Stimulated activated CD8-positive, alpha-beta memory T cell treated with anti-CD3 and anti-CD28 coated beads, Interleukin-12 subunit alpha, Interleukin-12 subunit beta, amount 100 ng/mL, for 24 hours (primary cell): ENCODE measurements around the gene MYCL.
"Not testable (repeated sequence)": the region's sequence is repeated elsewhere in the genome, so short reads cannot be mapped to it uniquely, and the experiment has no call there.

Experiments
- DNase-seq: peaks from one replicate; pipeline ENCODE4 v3.0.0-alpha.2; 2020; ENCODE audit errors: extremely low read depth

Gene MYCL

GRCh38 chr1:39890880-39891279 lies 10.8 kb downstream of the MYCL start:
- DNase-seq, result no peak

- no peak for DNase-seq
Measured at GRCh38 chr1:39890273-39890672, 11.4 kb downstream of the MYCL start.

DNA sequence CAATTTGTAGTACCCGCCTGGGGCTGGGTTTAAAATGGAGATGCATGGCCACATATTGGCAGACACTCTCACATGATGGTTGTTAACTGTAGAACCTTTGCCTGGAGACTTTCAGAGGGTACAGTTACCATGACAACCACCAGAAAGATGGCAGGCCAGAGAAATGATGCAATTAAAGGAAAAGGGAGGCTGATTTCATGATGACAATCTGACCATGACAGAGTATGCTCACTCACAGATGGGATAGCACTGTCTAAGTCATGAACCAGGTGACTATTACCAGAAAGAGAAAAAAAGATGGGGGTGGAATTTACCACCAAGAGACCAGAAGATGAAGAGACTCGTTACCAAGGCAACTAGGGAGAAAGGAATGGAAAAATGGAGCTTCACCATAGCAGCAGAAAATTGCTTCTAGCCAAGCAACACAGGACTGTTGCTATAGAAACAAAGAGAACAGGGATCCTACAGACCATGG lies 14.9 kb downstream of the MYCL start:
- DNase-seq, result no peak

DNA sequence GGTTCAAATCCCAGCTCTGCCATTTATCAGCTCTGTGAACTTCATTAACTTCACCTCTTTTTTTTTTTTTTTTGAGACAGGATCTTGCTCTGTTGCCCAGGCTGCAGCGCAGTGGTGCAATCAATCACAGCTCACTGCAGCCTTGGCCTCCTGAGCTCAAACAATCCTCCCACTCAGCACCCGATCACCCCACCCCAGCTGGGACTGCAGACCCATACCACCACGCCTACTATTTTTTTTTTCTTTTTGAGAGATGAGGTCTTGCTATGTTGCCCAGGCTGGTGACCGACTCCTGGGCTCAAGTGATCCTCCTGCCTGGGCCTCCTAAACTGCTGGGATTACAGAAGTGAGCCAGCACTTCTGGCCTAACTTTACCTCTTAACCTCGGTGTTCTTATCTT lies 16.2 kb downstream of the MYCL start:
- DNase-seq, result no peak

DNA sequence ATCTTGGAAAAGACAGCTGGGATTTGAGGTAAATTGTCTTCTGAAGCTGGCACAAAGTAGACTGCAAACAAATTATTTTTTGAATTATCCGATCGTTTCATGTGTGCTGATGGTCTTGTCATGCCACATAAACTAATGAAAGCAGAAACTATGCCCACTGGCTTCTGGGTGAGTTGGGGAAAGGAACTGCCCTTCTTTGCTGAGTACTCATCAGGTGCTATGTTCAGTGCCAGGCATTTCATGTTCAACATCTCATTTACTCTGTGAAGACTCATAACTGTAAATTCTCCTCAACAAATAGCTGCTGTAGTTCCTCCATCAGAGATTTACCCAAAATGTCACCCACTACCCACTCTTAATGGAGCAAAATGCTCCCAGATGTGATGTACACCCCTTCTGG lies 19.6 kb downstream of the MYCL start:
- no peak for DNase-seq

- DNase-seq, result no peak
Measured at GRCh38 chr1:39877980-39878956, 23.4 kb downstream of the MYCL start.

- DNase-seq, result no peak
Measured at GRCh38 chr1:39877231-39877778, 24.4 kb downstream of the MYCL start.

DNA sequence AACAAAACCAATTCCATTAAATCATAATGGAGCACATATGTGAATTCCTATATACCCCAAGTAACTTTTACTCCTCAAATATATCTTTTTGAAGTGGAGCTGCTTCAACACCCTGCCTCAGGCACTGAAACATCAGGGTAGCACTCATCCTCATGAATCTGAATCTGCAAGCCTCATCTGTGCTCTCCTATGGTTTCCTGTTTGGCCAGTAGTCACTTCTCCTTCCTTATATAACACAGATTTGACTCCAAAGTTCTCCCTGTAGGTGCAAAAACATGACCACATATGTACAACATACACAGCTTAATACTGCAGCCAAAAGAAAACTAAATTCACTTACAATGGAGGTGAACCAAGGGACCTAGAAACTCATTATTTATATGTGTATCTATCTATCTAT lies 25.6 kb downstream of the MYCL start:
- no peak for DNase-seq

GRCh38 chr1:39872698-39873097 lies 29.0 kb downstream of the MYCL start:
- no peak for DNase-seq

- DNase-seq, result no peak
Measured at GRCh38 chr1:39871796-39872195, 29.9 kb downstream of the MYCL start.

- DNase-seq, result not testable (repeated sequence)
Measured at GRCh38 chr1:39871043-39871442, 30.7 kb downstream of the MYCL start.

DNA sequence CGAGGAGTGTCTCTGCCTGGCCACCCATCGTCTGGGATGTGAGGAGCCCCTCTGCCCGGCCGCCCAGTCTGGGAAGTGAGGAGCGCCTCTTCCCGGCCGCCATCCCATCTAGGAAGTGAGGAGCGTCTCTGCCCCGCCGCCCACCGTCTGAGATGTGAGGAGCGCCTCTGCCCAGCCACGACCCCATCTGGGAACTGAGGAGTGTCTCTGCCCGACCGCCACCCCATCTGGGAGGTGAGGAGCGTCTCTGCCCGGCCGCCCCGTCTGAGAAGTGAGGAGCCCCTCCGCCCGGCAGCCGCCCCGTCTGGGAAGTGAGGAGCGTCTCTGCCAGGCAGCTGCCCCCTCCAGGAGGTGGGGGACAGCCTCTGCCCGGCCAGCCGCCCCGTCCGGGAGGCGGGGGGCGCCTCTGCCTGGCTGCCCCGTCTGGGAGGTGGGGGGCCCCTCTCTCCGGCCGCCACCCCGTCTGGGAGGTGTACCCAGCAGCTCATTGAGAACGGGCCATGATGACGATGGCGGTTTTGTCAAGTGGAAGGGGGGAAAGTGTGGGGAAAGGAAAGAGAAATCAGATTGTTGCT lies 32.1 kb downstream of the MYCL start:
- not testable (repeated sequence) for DNase-seq

DNA sequence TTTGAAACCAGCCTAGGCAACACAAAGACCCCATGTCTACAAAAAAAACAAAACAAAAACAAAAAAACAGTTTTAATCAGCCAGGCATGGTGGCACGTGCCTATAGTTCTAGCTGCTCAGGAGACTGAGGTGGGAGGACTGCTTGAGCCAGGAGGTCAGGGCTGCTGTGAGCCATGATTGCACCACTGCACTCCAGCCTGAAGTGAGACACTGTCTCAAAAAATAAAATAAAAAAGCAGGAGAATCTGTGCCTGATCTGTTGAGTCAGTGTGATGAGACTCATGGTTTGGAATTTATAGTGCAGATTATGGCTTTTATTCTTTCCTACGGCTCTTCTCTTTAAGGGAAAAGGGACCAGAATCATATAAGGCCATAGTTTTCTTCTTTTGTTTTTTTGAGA lies 35.0 kb downstream of the MYCL start:
- DNase-seq, result no peak

DNA sequence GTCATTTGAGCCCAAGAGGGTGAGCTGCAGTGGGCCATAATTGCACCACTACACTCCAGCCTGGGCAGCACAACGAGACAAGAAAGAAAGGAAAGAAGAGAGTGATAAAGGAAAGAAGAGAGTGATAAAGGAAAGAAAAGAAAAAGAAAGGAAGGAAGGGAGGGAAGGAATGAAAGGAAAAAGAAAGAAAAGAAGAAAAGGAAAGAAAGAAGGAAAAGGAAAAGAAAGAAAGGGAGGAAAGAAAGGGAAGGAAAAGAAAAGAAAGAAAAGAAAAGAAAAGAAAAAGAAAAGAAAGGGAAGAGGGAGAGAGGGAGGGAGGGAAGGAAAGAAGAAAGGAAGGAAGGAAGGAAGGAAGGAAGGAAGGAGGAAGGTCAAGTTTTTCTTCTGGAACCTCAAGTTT lies 36.0 kb downstream of the MYCL start:
- no peak for DNase-seq

GRCh38 chr1:39863177-39863576 lies 38.5 kb downstream of the MYCL start:
- DNase-seq, result no peak

GRCh38 chr1:39861003-39861402 lies 40.7 kb downstream of the MYCL start:
- no peak for DNase-seq

DNA sequence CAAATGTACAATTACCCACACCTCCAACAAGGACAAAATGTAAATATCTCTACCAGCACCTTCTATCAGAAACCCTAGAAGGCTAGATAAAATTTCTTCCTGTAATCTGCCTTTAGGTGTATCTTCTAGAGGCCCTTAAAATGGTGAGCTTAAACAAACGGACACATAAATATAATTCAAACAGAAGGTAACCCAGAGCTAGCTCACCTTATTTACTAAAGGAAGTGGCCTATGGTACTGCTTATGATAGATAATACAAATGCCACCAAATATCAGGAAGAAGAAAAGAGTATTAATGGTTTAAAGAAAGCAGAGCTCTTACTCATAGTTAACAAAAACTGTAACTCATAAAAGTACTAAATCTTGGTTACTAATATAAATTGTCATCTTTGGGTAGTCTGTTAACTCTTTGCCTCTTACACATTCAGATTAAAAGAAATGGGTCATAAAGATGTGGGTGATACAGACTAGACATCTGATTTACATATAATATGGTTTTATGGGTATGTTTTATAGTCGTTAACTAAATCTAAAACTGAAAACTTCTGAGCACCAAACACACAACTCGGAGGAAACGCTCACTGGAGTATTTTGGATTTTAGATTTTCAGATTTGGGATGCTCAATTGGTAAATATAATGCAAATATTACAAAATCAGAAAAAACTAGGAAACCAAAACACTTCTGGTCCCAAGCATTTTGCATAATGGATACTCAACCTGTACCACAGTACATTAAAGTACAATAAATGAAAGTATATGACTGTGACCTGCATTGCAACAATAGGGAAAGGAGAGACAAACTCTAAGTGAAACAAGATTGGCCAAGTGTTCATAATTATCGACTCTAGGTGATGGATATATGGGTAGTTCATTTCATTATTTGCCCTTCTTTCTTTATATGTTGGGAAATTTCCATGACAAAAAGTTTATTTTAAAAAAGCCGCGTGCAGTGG lies 41.6 kb downstream of the MYCL start:
- DNase-seq, result no peak

DNA sequence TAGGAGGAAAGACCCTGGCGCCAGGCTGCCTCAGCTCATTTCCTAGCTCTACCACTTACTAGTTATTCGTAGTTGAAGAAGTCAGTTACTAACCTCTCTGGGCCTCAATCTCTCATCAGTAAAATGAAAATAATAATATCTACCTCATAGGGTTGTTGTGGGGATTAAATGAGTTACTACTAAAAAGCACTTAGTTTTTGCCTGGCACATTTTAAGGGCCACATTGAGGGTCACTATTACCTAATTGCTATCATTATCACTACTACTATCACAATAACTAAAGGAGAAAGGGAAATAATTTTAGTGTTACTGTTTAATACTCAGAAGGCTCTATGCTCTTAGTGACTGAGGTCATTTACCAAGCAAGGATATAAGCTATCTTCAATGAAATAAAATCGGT lies 43.4 kb downstream of the MYCL start:
- no peak for DNase-seq

DNA sequence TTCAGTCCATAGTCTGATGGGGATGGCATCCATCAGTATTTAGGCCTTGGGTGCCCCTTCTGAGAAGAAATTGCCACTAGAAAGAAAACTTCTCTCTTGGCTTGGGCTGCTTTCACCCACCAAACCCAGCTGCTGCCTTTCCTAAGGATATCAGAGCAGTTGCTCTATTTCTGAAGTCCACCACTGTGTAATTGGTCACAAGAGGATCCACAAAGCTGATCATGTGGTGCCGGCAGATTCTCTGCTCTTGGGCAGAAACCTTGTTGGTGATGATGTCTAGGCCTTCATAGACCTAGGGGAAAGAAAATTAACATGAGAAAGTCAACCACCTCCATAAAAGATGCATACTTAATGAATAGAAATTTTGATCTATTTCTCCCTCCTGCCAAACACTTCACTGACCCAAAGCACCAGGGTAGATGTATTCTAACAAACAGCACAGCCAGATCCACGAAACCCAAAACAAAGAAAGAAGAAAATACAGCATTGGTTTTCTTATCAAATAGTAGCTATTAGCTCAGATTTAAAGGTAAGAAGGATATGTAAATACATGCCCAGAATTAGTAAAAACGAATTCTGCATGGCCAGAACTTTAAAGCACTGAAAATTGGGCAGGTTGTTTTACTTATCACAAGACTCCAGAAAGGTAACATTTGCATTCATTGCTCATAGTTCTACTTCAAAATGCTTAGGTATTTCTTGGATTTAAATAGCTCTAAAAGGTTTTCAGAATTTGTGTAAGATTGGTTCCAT lies 44.4 kb downstream of the MYCL start:
- DNase-seq, result no peak

DNA sequence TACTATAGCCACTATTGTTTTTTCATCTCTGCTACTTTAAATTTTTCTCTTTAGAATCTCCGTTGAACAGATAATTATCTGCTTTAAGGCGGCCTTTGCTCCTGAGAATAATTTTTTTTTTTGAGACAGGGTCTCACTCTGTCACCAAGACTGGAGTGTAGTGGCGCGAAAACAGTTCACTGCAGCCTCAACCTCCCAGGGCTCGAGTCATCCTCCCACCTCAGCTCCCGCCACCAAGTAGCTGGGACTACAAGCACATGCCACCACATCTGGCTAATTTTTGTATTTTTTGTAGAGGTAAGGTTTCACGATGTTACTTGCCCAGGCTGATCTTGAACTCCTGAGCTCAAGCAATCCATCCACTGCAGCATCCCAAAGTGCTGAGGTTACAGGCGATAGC lies 47.0 kb downstream of the MYCL start:
- no peak for DNase-seq

DNA sequence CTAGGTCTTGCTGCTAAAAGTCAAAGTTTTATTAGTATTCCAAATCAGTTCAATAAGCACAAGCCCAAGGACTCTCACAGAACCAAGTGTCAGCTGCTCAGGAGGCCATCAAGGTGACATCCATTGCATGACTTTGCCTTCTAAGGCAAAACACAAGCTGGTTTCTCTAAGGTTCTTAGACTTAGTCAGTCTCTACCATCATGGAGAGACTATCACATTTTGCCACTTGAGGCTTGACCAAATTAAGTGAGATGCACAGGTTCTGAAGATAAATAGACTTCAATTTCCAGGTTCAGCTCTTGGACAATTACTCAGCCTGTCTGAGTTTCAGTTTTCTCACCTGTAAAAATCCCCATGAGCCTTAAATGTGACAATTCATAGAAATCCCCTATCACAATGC lies 47.4 kb downstream of the MYCL start:
- no peak for DNase-seq
